Neuron (in vitro differentiated cells): ENCODE data around the gene ANKRD34A.

ENCODE experiments used
- H2AFZ ChIP-seq: one replicate; pipeline ENCODE4 v1.6.1; 2013; ENCODE audit warnings: low read depth, mild to moderate bottlenecking, inconsistent platforms, low read length, moderate library complexity
- H3K27me3 ChIP-seq: one replicate; pipeline ENCODE4 v1.6.1; 2013; ENCODE audit warnings: low read length; ENCODE audit not compliant: insufficient read depth
- H3K36me3 ChIP-seq: one replicate; pipeline ENCODE4 v1.6.1; 2013; ENCODE audit warnings: low read length; ENCODE audit not compliant: insufficient read depth
- H3K4me1 ChIP-seq: one replicate; pipeline ENCODE4 v1.6.1; 2013; ENCODE audit warnings: low read length; ENCODE audit not compliant: insufficient read depth
- H3K4me3 ChIP-seq: 2 replicates; pipeline ENCODE4 v1.5.1; 2013; ENCODE audit warnings: mild to moderate bottlenecking, low read length, moderate library complexity
- H3K9me3 ChIP-seq: one replicate; pipeline ENCODE4 v1.6.1; 2013; ENCODE audit warnings: low read length

Gene ANKRD34A

DNA sequence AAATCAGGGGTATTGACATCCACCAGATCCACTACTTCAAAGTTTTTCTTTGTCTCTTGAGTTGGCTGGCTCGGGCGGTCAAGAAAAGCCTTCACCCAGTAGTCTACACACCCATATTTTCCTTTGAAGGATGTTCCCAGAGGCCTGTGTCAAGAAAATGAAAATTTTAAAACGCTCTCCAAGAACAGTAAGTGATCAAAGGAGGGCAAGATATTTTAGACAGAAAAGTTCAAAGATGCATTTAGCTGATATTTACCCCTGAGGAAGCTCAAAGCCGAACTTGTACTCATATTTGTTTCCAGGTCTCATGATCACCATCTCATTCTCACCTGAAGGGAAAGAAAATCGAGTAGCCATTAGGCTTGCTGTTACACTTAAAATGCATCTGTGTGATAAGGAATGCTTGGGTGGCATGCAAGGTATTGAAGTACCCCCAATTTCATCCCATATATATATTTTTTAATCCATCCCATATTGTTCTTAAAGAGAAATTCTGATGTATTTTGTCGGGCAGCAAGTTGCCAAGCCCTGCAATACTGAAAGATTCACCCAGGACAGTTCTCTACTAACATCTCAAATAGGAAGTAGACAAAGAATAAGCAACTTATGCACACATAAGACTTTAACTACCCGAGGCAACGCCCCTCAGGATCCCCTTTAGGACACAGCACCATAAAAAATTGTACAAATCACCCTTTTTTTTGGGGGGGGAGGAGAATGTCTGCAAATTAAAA, 30.9 kb upstream of the ANKRD34A start:
- H3K9me3 ChIP-seq = no peaks in the 10 kb centered on the region
- H3K36me3 ChIP-seq = peaks cover 30% of the 10 kb centered on the region
- peak overlapping the region; percentile 99 for H3K4me3 ChIP-seq
- no peak overlapping the region for H2AFZ ChIP-seq
- no peaks in the 10 kb centered on the region for H3K27me3 ChIP-seq
- H3K4me1 ChIP-seq = peaks cover 42% of the 10 kb centered on the region

DNA sequence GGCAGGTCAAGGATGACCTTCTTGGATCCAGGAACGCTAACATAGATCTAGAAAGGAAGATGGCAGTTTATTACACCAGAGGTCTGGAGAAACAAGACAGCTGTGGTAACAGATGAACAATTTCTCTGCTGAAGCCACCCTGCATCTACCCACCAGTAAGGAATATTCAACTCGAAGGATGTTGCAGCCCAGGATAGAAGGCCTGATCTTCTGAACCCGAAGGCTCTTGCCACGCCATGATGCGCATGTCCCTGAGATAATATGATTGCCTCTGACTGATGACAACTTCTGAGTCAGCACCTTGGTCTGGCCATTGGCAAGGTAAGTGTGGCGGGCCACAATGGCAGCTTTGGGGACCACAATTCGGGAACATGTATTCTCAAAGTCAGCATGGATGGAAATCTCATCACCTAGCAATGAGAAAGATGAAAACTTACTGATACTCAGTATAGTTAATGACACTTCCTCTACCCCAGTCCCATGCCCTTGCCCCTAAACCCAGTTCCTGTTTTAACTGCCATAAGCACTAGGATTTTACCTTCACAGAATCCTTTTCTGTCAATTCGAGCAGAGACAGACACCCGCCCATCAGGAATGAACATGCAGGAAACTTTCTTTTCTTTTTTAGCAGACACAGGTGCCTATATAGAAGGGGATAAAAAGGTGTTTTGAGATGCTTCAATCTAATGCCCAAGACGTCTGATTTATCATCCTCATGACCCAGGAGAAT, 30.2 kb upstream of the ANKRD34A start:
- Histone ChIP-seq H3K9me3 (no peaks in the 10 kb centered on the region), H3K27me3 (no peaks in the 10 kb centered on the region), H3K4me1 (peaks cover 42% of the 10 kb centered on the region), H3K36me3 (peaks cover 30% of the 10 kb centered on the region), H2AFZ (no peak overlapping the region), H3K4me3 (peak overlapping the region; percentile 99)

GRCh38 chr1:145993618-145994390, 29.4 kb upstream of the ANKRD34A start:
- H3K27me3 ChIP-seq = no peaks in the 10 kb centered on the region
- H2AFZ ChIP-seq = no peak overlapping the region
- H3K4me1 ChIP-seq = peaks cover 42% of the 10 kb centered on the region
- peaks cover 30% of the 10 kb centered on the region for H3K36me3 ChIP-seq
- peak overlapping the region; percentile 99 for H3K4me3 ChIP-seq
- no peaks in the 10 kb centered on the region for H3K9me3 ChIP-seq

- H3K9me3 ChIP-seq = no peaks in the 10 kb centered on the region
- no peaks in the 10 kb centered on the region for H3K27me3 ChIP-seq
- no peak overlapping the region for H2AFZ ChIP-seq
- H3K4me1 ChIP-seq = peaks cover 41% of the 10 kb centered on the region
- H3K4me3 ChIP-seq = peak overlapping the region; percentile 99
- H3K36me3 ChIP-seq = peaks cover 30% of the 10 kb centered on the region
These were observed 28.7 kb upstream of the ANKRD34A start for GRCh38 chr1:145992958-145993617.

DNA sequence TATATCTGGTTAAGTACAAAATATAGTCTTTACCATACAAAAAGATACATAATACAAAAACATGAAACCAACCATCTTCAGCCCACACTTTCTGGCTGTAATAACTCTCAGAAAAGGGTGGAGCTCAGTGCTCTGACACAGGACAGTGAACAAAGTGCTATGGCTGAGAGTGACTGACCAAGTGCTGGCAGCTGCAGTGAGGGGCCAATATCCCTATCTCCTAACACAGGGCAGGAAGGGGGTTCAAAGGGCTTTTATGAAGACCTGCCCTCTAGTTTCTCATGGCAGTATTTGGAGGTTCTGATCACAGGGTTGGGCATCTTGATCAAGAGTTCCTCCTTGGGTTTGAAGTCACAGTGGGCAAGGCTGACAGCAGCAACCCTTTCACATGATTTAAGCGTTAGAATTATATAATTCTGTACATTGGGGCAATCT, 28.1 kb upstream of the ANKRD34A start:
- no peak overlapping the region for H2AFZ ChIP-seq
- H3K36me3 ChIP-seq = peaks cover 30% of the 10 kb centered on the region
- H3K4me3 ChIP-seq = peak overlapping the region; percentile 99

GRCh38 chr1:145991735-145992412, 27.5 kb upstream of the ANKRD34A start:
- Histone ChIP-seq H2AFZ (no peak overlapping the region), H3K4me3 (peak overlapping the region; percentile 22), H3K9me3 (no peaks in the 10 kb centered on the region), H3K27me3 (no peaks in the 10 kb centered on the region), H3K4me1 (peaks cover 32% of the 10 kb centered on the region), H3K36me3 (peaks cover 30% of the 10 kb centered on the region)

More for the DNA sequence above, 28.1 kb upstream of the ANKRD34A start:
- Histone ChIP-seq H3K27me3 (no peaks in the 10 kb centered on the region), H3K9me3 (no peaks in the 10 kb centered on the region), H3K4me1 (peaks cover 35% of the 10 kb centered on the region)

DNA sequence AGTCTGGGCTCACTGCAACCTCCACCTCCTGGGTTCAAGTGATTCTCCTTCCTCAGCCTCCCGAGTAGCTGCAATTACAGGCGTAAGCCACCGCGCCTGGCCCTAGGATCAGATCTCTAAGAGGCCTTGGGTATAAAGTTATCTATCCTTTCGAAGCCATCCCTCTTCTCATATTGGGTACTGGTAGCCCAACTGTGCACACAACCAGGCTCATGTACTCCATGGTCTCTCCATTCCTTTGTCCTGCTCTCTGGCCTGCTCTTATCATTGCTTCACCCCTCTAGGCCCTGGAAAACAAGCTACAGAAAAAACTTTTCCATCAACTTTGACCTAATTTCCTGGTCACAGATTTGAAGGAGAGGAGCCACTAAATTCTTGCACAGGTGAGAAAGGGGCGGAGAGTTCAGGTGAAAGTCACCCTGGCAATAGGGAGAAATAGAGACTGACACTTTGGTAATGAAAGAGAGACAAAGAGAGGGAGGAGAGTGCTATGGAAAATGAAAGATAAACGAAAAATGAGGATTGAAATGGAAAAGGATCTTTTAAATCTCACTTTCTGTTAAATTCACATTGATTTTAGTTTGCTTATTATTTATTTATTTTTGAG, 26.0 kb upstream of the ANKRD34A start:
- peaks cover 30% of the 10 kb centered on the region for H3K36me3 ChIP-seq
- no peak overlapping the region for H2AFZ ChIP-seq
- no peaks in the 10 kb centered on the region for H3K9me3 ChIP-seq
- H3K4me3 ChIP-seq = no peak overlapping the region
- no peaks in the 10 kb centered on the region for H3K27me3 ChIP-seq
- H3K4me1 ChIP-seq = peaks cover 43% of the 10 kb centered on the region

- H3K9me3 ChIP-seq = no peaks in the 10 kb centered on the region
- H2AFZ ChIP-seq = no peak overlapping the region
- H3K4me3 ChIP-seq = no peak overlapping the region
- peaks cover 42% of the 10 kb centered on the region for H3K4me1 ChIP-seq
- H3K36me3 ChIP-seq = peaks cover 14% of the 10 kb centered on the region
- no peaks in the 10 kb centered on the region for H3K27me3 ChIP-seq
These were observed 24.4 kb upstream of the ANKRD34A start for GRCh38 chr1:145988773-145989172.

GRCh38 chr1:145987926-145988325, 23.6 kb upstream of the ANKRD34A start:
- H3K9me3 ChIP-seq = no peaks in the 10 kb centered on the region

GRCh38 chr1:145986551-145986950, 22.2 kb upstream of the ANKRD34A start:
- Histone ChIP-seq H3K9me3 (no peaks in the 10 kb centered on the region), H2AFZ (no peak overlapping the region), H3K4me1 (peaks cover 21% of the 10 kb centered on the region), H3K36me3 (no peaks in the 10 kb centered on the region), H3K27me3 (no peaks in the 10 kb centered on the region), H3K4me3 (no peak overlapping the region)

More at GRCh38 chr1:145987926-145988325, 23.6 kb upstream of the ANKRD34A start:
- peaks cover 6% of the 10 kb centered on the region for H3K36me3 ChIP-seq
- no peak overlapping the region for H2AFZ ChIP-seq
- H3K27me3 ChIP-seq = no peaks in the 10 kb centered on the region
- H3K4me3 ChIP-seq = no peak overlapping the region
- H3K4me1 ChIP-seq = peaks cover 34% of the 10 kb centered on the region

- no peaks in the 10 kb centered on the region for H3K9me3 ChIP-seq
- H2AFZ ChIP-seq = no peak overlapping the region
- no peaks in the 10 kb centered on the region for H3K27me3 ChIP-seq
- no peaks in the 10 kb centered on the region for H3K36me3 ChIP-seq
- no peak overlapping the region for H3K4me3 ChIP-seq
- H3K4me1 ChIP-seq = peaks cover 21% of the 10 kb centered on the region
These were observed 21.4 kb upstream of the ANKRD34A start for GRCh38 chr1:145985502-145986439.
